ENCODE data around the gene LOXHD1.

GRCh38 chr18:46469186-46469915 lies 187.7 kb downstream of the LOXHD1 start:
- no peak for TF ChIP-seq CTCF (IDR thresholded peaks at IDR 0.05; ENCODE audit: insufficient read depth, low read length)
- TF ChIP-seq POLR2AphosphoS5 (IDR thresholded peaks at IDR 0.05; ENCODE audit: low read depth) = no peak
- no peak for TF ChIP-seq SPI1 (IDR thresholded peaks at IDR 0.05; ENCODE audit: borderline replicate concordance, low read depth)
- TF ChIP-seq GABPA (IDR thresholded peaks at IDR 0.05; ENCODE audit: low read depth) = no peak
- TF ChIP-seq REST (IDR thresholded peaks at IDR 0.05; ENCODE audit: insufficient replicate concordance, low read depth) = no peak
